ENCODE data around the gene RELCH.

GRCh38 chr18:62301322-62301721, 114.3 kb downstream of the RELCH start:
- no peak for TF ChIP-seq CTCF (IDR thresholded peaks at IDR 0.05)
- TF ChIP-seq POLR2A (IDR thresholded peaks at IDR 0.05) = no peak

All from uterus (tissue), 2 donors.